GM10847 (cell line): Measurements from ENCODE around the gene KIF19.

ENCODE experiments used
- POLR2A ChIP-seq: IDR thresholded peaks from 2 replicates; pipeline ENCODE4 v1.6.1; 2011; ENCODE audit not compliant: insufficient read length; ENCODE audit errors: extremely low read depth

Gene KIF19

DNA sequence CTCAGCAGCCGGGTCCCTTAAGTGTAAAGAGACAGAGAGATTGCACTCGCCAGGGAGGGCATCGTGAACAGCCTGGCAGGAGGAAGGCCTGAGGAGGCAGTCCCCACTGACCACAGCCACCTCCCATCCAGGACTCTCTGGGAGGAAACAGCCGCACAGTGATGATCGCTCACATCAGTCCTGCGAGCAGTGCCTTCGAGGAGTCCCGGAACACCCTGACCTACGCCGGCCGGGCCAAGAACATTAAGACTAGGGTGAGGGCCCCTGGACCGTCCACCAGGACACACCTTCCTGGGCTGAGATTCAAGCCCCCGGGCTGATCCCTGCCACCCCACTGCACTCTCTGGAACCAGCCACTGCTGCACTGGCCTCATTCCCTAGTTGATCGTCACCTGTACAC, 21.6 kb downstream of the KIF19 start:
- TF ChIP-seq POLR2A = no peak

DNA sequence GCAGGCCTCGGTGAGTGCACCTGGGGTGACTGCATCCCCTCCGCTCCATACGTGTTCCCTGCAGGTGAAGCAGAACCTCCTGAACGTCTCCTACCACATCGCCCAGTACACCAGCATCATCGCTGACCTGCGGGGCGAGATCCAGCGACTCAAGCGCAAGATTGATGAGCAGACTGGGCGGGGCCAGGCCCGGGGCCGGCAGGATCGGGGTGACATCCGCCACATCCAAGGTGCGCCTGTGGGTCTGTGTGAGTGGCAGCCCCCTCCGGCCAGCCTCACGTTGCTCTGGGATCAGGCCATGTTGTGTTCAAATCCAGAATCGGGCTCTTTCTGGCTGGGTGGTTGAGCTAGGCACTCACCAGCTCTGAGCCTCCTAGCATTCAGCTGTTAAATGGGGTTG, 23.1 kb downstream of the KIF19 start:
- no peak for TF ChIP-seq POLR2A

DNA sequence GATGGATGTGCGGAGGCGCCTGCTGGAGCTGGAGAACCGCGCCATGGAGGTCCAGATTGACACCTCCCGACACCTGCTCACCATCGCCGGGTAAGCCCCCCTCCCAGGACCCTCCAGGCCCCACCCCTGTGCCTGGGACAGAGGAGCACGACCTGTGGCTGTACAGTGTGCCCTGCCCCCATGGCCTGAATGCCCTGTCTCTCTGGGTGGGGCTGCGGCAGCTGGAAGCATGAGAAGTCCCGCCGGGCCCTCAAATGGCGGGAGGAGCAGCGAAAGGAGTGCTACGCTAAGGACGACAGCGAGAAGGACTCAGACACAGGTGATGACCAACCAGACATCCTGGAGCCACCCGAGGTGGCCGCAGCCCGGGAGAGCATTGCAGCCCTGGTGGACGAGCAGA, 24.5 kb downstream of the KIF19 start:
- no peak for TF ChIP-seq POLR2A

DNA sequence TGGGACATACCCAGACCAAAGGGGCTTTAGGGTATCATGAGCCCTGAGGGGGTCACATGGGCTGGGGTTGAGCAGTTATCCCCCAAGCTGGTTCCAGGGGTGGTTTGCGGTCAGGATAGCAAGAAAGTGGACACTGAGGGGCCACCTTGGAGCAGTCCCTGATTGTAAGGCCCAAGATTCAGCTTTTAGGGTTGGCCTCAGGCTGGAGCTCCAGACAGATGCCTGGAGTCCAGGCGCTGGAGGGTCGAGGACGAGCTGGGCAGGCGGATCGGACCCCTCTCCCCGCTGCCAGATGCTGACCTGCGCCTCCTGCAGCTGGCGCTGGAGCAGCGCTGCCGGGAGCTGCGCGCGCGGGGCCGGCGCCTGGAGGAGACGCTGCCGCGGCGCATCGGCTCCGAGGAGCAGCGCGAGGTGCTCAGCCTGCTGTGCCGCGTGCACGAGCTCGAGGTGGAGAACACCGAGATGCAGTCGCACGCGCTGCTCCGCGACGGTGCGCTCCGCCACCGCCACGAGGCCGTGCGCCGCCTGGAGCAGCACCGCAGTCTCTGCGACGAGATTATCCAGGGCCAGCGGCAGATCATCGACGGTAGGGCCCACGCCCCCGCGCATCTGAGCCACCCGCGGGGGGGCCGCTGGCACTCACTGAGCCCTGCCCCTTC, 25.7 kb downstream of the KIF19 start:
- no peak for TF ChIP-seq POLR2A

DNA sequence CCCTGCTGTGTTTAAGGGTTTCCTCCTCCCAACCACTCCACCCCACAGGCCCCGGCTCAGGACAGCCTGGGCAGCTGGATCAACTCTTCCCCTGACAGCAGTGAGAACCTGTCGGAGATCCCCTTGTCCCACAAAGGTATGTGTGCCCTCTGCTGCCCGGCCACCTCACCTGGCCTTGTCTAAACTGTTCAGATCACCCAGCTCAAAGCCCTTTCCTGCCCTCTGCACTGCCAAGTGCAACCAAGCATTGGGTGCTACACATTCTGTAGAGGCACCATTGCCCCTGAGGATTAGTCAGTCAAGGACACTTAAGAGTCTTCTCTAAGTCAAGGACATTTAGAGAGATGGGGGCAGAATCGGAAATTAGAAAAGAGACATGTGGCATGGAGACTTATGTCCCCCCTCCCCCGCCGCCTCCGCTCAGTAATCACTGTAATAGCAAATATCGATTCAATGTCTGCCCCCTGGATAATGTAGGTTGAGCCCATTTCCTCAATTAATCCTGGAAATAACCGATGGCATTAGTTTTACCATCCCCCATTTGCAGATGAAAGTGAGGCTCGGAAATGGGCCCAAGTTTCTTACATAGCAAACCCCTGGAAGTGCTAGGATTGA, 27.5 kb downstream of the KIF19 start:
- TF ChIP-seq POLR2A = no peak

DNA sequence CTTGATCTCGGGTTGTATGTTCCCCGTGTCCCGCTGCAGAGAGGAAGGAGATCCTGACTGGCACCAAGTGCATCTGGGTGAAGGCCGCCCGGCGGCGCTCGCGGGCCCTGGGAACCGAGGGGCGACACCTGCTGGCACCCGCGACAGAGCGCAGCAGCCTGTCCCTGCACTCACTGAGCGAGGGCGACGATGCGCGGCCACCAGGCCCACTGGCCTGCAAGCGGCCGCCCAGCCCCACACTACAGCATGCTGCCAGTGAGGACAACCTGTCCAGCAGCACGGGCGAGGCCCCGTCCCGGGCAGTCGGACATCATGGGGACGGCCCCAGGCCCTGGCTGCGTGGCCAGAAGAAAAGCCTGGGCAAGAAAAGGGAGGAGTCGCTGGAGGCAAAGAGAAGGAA, 28.1 kb downstream of the KIF19 start:
- no peak for TF ChIP-seq POLR2A

DNA sequence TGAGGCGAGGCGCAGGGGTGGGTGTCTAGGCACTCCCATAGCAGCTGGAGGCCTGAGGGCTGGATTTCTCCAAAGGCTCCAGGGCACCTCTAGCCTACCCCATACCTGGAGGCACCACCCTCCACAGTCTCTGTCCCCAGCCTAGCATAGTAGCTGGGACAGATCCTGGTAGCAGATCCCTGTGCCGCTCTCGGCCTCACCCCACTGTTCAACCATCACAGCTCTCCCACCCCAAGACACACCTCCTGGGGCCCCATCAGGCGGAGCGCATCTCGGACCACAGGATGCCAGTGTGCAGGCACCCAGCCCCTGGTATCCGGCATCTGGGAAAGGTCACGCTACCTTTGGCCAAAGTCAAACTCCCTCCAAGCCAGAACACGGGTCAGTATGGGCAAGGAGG, 28.5 kb downstream of the KIF19 start:
- TF ChIP-seq POLR2A = no peak

DNA sequence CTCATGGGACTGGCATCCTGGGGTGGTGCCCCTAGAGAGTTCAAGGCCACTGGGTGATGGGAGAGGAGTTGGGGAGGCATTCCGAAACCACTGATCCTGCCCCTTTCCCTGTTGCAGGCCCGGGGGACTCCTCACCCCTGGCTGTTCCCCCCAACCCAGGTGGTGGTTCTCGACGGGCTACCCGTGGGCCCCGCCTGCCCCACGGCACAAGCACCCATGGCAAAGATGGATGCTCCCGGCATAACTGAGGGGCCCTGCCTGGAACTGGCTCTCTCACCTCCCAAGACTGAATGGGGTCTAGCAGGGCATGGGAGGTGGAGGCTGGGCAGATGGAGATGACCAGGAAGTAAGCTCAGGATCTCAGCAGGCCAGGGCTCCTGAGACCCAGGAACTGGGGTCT, 29.0 kb downstream of the KIF19 start:
- no peak for TF ChIP-seq POLR2A

DNA sequence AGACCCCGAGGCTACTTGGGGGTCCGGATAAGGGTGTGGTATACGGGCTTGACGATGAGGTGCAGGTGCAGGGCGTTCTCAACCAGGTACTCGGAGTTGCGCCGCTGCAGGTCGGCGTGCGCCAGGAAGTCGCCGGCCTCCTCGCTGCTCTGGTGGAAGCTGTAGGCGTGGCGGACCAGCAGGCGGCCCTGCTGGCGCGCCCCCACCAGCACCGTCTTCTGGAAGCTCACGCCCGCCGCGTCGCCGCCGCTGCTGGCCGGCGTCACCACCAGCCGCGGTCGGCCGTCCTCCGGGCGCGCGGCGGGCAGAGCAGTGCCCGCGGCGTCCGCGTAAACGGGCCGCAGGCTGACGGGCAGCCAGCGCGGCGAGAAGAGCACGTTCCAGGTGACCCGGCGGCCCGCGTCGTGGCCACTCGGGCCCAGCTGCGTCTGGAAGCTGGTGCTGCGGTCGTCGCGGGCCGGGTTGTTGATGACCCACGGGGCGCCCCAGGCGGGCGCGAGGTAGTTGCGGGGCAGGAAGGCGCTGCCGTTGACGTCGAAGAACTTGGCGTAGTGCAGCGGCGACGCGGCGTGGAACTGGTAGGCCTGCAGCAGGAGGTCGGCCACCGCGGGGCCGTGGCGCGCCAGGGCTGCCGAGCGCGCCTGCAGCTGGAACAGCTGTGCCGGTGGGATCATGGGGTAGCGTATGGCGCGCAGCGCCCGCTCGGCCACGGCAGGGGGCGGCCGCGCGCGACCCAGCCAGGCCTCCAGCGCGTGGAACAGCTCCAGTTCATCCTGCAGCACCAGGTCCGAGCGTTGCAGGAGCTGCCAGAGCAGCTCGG, 30.8 kb downstream of the KIF19 start:
- TF ChIP-seq POLR2A = no peak

DNA sequence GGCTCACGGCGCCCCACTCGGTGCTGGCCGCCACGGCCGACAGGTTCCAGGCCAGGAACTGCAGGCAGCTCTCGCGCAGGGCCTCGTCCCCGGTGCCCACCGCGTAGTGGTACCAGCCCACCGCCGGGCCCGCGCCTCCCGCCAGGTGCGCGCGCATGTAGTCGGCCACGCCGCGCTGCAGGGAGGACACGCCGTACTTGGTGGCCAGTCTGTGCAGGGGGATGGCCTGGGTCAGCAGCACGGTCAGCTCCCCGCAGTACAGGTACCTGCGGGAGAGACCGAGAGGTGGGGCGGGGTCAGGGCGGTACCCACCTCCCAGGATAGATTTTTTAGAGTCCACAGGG, 31.4 kb downstream of the KIF19 start:
- no peak for TF ChIP-seq POLR2A

DNA sequence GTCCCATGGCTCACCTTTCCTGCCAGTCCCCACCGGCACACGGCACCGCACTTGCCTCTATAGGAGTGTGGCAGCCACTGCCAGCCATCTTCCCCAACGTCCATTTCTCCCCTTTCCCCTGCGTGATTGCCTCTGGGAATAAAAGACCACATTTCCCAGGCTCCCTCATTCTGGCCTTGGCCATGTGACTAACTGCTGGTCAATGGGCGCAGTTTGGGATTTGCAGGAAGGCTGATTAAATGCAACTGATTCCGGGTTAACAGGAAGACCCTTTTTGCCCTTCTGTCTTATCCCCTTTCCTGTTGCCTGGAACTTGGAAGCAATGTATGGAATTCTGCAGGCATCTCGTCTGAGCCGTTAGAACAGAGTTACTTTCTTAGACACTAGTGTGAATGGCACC, 32.7 kb downstream of the KIF19 start:
- TF ChIP-seq POLR2A = no peak

DNA sequence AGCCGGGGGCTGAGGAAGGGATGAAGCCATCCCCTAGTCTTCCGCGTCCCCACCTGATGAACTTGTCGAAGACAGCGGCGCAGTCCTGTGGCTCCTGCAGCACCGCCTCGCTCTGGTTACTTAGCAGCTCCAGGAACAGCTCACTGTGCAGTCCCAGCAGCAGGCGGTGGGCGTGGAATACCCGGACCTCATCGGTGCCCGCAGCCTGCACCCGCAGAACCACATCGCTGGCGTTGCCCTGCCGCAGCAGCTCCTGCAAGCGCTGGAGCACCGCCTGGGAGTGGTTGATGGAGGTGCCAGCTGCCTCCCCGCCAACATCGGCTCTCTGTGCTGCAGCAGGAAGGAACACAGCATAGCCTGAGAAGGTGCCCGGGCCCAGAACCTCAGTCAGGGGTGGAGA, 33.9 kb downstream of the KIF19 start:
- TF ChIP-seq POLR2A = no peak

DNA sequence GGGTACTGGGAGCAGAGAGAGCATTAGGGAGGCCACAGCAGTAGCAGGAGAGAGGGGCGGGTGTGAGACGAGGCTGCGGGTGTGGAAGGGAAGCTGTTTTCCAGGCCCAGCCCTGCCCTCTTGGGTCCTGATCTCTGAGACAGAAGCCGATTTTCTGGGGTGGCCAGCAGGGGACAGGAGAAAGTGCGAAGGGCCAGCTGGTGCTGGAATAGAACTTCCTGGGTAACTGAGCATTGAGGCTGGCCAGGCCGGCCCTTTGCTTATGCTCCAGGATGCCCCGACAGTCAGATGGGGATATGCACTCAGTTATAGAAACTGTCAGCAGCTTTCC, 34.8 kb downstream of the KIF19 start:
- no peak for TF ChIP-seq POLR2A

DNA sequence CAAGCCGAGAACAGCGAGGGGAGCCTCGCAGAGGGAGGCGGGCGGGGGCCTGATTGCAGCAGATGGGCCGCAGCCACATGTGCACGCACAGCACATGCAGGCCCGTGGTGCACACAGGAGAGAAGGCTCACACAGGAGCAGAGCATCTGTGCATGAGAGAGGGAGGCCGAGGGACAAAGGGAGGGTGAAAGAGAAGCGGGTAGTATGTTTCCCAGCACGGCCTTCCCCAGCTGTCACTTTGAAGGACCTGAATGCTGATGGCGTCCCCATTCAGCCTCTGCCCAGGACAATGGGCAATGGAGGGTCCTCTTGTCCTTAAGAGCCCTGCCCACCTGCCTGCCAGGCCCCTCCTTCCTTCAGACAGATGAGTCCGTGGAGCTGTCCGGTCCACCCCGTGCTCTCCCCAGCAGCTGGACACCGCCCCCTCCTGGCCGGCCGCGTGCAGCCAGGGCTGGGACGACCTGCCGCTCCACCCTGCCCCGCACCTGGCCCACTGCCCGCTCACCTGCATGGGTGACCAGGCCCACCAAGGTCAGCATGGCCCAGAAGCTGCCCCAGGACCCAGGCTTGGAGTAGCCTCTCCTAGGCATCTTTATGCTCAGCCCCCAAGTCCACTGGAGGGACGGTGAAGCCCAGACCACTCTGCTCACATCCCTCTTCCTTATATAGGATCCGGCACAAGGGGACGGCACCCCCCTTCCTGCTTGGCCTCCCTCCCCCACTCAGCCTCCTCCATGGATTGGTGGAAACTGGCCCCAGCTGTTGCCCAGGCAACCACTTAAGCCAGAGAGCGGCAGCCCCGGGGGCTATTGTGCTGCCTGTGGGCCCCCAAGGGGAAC, 35.4 kb downstream of the KIF19 start, which contains the start of gene BTBD17:
Gene BTBD17, minus strand, starts transcription at position 639 of the 839 bp plus-strand sequence. Its CDS starts 49 bp downstream, at position 590.
- no peak for TF ChIP-seq POLR2A

DNA sequence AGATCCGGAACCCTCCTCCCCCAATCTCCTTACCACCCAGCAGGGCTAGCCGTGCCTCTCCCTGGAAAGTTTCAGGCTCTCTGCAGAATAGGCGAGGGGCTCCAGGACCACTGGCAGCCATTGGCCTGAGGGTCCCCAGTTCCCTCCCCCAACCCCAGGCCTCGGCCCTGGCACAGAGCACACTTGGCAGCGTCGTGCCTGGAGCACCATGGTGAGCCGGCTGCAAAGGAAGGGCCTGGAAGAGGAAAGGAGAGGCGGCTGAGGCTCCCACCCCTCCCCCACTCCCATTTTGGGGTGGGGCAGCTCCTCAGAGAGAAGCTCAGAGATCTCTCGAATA, 36.0 kb downstream of the KIF19 start:
- TF ChIP-seq POLR2A = no peak
